ENCODE measurements around the gene TBC1D22A.

- TF ChIP-seq JUND (IDR thresholded peaks at IDR 0.05) (no peak), CTCF (IDR thresholded peaks at IDR 0.05 in 2 of 3, conservative IDR thresholded peaks at IDR 0.05 in 1 of 3; ENCODE audit: borderline replicate concordance in 1 of 3, insufficient read depth in 1 of 3, low read depth in 2 of 3, low read length in 2 of 3) (no peak), EZH2phosphoT487 (IDR thresholded peaks at IDR 0.05; ENCODE audit: borderline replicate concordance) (no peak), SP1 (IDR thresholded peaks at IDR 0.05; ENCODE audit: low read depth) (no peak), SIN3A (IDR thresholded peaks at IDR 0.05; ENCODE audit: low read depth) (no peak), POLR2A (IDR thresholded peaks at IDR 0.05; ENCODE audit: borderline replicate concordance, extremely low read depth, insufficient read depth, insufficient read length) (no peak), REST (IDR thresholded peaks at IDR 0.05; ENCODE audit: low read depth) (no peak), MAX (IDR thresholded peaks at IDR 0.05) (no peak), POLR2AphosphoS5 (IDR thresholded peaks at IDR 0.05; ENCODE audit: low read depth, low read length) (no peak)
These were observed 31.6 kb downstream of the TBC1D22A start for GRCh38 chr22:46794067-46794466.
